Measurements from ENCODE around the gene MX2. TPM values are rescaled to one million over a fixed set of nuclear protein-coding genes. Genes with fewer than 3 reads are reported as not detected.

Gene MX2
- total and polyA plus RNA-seq, 2 donors (not counting 3 experiments of a cell fraction or from before 2014, with no cell fraction given) = 0.01 TPM; not detected in 1

DNA sequence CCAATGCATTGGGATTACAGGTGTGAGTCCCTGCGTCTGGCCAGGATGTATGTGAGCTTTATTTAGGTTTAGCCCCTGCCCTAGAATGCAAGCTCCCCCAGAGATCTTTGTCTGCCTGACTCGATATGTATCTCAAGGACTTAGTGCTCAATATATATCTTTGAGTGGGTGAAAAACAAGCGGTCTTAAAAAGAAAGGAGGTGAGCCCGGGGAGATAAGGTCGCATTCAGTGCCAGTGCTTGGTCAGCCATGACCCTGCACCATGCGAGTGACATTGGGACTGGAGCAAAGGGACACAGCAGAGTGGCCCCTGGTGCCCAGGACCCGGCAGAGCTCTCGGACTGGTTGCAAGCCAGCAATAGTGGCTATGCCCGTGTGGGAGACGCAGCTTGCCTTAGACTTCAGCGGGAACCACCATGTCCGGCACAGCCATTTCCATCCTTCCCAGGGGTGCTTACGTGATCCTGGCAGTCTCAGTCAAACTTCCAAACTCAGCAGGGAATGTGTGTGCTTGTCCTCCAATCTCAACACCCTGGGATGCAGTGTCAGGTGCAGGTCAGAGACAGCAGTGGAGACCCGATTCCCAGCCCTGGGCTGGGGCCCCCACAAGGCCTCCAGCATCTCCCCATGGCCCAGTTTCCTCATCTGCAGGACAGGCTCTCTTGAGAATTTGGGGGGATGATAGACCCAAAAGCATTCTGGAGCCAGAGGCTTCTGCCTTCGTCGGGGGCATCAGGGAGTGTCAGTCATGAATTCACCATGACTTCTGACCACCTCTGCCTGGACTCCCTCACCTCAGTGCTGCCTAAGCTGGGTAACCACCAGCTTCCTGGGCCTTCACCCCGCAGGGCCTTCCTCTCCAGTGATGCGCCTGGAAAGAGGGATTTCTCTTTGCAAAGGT is 1.8 kb downstream of the MX2 start:
- H2AFZ ChIP-seq (ENCODE audit: low read depth, low read length) = no peak overlapping the region
- FAIRE-seq (no peak), DNase-seq (ENCODE audit: low read depth, low spot score) (no peak)
- H3K36me3 ChIP-seq (ENCODE audit: control insufficient read depth in 2 of 2, extremely low read depth in 1 of 2, insufficient read depth in 2 of 2, low read length in 2 of 2) = no peaks in the 10 kb centered on the region
- dilution Hi-C loops (cut with MboI; ENCODE audit: extremely low pct_ligation_motif_present, low sequenced_read_pairs) = no loop called here
- H4K20me1 ChIP-seq (replicated peaks; ENCODE audit: control insufficient read depth, extremely low read depth, insufficient read depth, low read length) = no peaks in the 10 kb centered on the region
- no peak overlapping the region for H3K4me3 ChIP-seq (replicated peaks in 1 of 3; ENCODE audit: insufficient read depth in 1 of 3, low read depth in 1 of 3, low read length in 3 of 3)
- TF ChIP-seq GATA2 (IDR thresholded peaks at IDR 0.05; ENCODE audit: insufficient read depth, insufficient read length, low read depth, low read length) = no peak
- no peak for TF ChIP-seq POLR2A (IDR thresholded peaks at IDR 0.05; ENCODE audit: low read depth, low read length)
- no peak for TF ChIP-seq POLR2AphosphoS5 (IDR thresholded peaks at IDR 0.05; ENCODE audit: insufficient read depth, low read depth, low read length)
- TF ChIP-seq EZH2 (IDR thresholded peaks at IDR 0.05; ENCODE audit: borderline replicate concordance, low read depth, low read length, severe bottlenecking) = no peak
- TF ChIP-seq, protein P1, sequence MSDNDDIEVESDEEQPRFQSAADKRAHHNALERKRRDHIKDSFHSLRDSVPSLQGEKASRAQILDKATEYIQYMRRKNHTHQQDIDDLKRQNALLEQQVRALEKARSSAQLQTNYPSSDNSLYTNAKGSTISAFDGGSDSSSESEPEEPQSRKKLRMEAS (IDR thresholded peaks at IDR 0.05; ENCODE audit: insufficient read depth, insufficient read length) = no peak
- no peak for TF ChIP-seq MYC (IDR thresholded peaks at IDR 0.05; ENCODE audit: low read depth, low read length)
- TF ChIP-seq, protein P2, sequence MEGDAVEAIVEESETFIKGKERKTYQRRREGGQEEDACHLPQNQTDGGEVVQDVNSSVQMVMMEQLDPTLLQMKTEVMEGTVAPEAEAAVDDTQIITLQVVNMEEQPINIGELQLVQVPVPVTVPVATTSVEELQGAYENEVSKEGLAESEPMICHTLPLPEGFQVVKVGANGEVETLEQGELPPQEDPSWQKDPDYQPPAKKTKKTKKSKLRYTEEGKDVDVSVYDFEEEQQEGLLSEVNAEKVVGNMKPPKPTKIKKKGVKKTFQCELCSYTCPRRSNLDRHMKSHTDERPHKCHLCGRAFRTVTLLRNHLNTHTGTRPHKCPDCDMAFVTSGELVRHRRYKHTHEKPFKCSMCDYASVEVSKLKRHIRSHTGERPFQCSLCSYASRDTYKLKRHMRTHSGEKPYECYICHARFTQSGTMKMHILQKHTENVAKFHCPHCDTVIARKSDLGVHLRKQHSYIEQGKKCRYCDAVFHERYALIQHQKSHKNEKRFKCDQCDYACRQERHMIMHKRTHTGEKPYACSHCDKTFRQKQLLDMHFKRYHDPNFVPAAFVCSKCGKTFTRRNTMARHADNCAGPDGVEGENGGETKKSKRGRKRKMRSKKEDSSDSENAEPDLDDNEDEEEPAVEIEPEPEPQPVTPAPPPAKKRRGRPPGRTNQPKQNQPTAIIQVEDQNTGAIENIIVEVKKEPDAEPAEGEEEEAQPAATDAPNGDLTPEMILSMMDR (IDR thresholded peaks at IDR 0.05; ENCODE audit: extremely low read depth in 1 of 2, insufficient read depth in 1 of 2, low read depth in 1 of 2, low read length in 2 of 2) = no peak
- no peak for TF ChIP-seq FOS (IDR thresholded peaks at IDR 0.05; ENCODE audit: borderline replicate concordance, insufficient read depth, low read length)
- TF ChIP-seq JUN (IDR thresholded peaks at IDR 0.05; ENCODE audit: borderline replicate concordance, insufficient read depth, insufficient read length, low read depth) = no peak
- CTCF ChIA-PET = no interaction called here
- no peak overlapping the region for H3K9ac ChIP-seq (replicated peaks; ENCODE audit: extremely low read depth, insufficient read depth, low read length)
- no peaks in the 10 kb centered on the region for H3K79me2 ChIP-seq (ENCODE audit: control insufficient read depth, insufficient read depth, low read length)
- intact Hi-C loops (cut with micrococcal nuclease) = no loop called here
- no peaks in the 10 kb centered on the region for H3K9me3 ChIP-seq (replicated peaks; ENCODE audit: control insufficient read depth, insufficient read depth, low read length)
- POLR2A ChIA-PET = no interaction called here
- no peaks in the 10 kb centered on the region for H3K9me1 ChIP-seq (replicated peaks; ENCODE audit: control insufficient read depth, extremely low read depth, insufficient read depth, low read length)
- no peak overlapping the region for H3K4me2 ChIP-seq (ENCODE audit: insufficient read depth, low read length)
- no peaks in the 10 kb centered on the region for H3K4me1 ChIP-seq (ENCODE audit: control insufficient read depth, extremely low read depth, insufficient read depth, low read length)
- no peaks in the 10 kb centered on the region for H3K27me3 ChIP-seq (ENCODE audit: control insufficient read depth in 2 of 2, insufficient read depth in 2 of 2, low read length in 2 of 2)
- BruUV-seq (replicated peaks) = no TSS peak
- no peak overlapping the region for H3K27ac ChIP-seq (ENCODE audit: insufficient read depth, low read depth, low read length)

All from endothelial cell of umbilical vein (primary cell).